ENCODE data around the gene SPIRE1.

SPIRE1 gene

GRCh38 chr18:12679183-12679786 is 21.4 kb upstream of the SPIRE1 start:
- H3K4me1 ChIP-seq (ENCODE audit: control insufficient read depth, insufficient read depth, low read length) = no peaks in the 10 kb centered on the region
- no peak overlapping the region for H3K9ac ChIP-seq (ENCODE audit: low read length)
- H3K9me3 ChIP-seq (ENCODE audit: control insufficient read depth, insufficient read depth, low read depth, low read length) = no peaks in the 10 kb centered on the region
- H3K27me3 ChIP-seq (ENCODE audit: control insufficient read depth, insufficient read depth, low read length) = no peaks in the 10 kb centered on the region
- H3K4me3 ChIP-seq (ENCODE audit: low read depth, low read length) = no peak overlapping the region
- H3K27ac ChIP-seq (ENCODE audit: low read depth, low read length) = no peak overlapping the region
- H3K36me3 ChIP-seq (ENCODE audit: control insufficient read depth, insufficient read depth, low read length) = peaks cover 42% of the 10 kb centered on the region

GRCh38 chr18:12668041-12668440 is 10.1 kb upstream of the SPIRE1 start:
- Histone ChIP-seq H3K9me3 (ENCODE audit: control insufficient read depth, insufficient read depth, low read depth, low read length) (no peaks in the 10 kb centered on the region), H3K4me3 (ENCODE audit: low read depth, low read length) (no peak overlapping the region), H3K36me3 (ENCODE audit: control insufficient read depth, insufficient read depth, low read length) (peaks cover 9% of the 10 kb centered on the region), H3K9ac (ENCODE audit: low read length) (no peak overlapping the region), H3K27me3 (ENCODE audit: control insufficient read depth, insufficient read depth, low read length) (no peaks in the 10 kb centered on the region), H3K27ac (ENCODE audit: low read depth, low read length) (no peak overlapping the region), H3K4me1 (ENCODE audit: control insufficient read depth, insufficient read depth, low read length) (no peaks in the 10 kb centered on the region)

DNA sequence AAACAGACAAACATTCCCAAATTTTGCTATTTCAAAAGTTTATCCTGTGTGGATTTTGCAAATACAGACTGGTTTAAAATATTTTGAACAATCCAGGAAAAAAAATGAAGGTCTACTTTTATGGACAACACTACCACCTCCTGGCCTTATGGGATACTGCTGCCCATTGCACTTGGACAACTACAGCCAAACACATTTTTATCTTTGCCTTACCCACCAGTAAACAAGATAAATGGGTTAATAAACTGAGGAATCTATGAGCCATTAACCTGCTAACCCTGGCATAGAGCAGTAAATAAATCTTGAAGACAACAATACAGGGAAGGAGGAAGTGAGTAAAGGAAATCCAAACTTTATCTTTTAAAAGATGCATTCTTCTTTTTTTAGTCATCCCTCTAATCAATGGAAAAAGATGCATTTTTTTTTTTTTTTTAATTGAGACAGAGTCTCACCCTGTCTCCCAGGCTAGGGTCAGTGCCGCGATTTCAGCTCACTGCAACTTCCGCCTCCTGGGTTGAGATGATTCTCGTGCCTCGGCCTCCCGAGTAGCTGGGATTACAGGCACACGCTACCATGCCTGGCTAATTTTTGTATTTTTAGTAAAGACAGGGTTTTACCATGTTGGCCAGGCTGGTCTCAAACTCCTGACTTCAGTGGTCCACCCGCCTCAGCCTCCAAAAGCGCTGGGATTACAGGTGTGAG is 2.1 kb upstream of the SPIRE1 start:
- Histone ChIP-seq H3K27me3 (ENCODE audit: control insufficient read depth, insufficient read depth, low read length) (peaks cover 14% of the 10 kb centered on the region), H3K27ac (ENCODE audit: low read depth, low read length) (no peak overlapping the region), H3K36me3 (ENCODE audit: control insufficient read depth, insufficient read depth, low read length) (peaks cover 4% of the 10 kb centered on the region; the same call in 1 of the 2 replicates), H3K9me3 (ENCODE audit: control insufficient read depth, insufficient read depth, low read depth, low read length) (no peaks in the 10 kb centered on the region), H3K4me3 (ENCODE audit: low read depth, low read length) (no peak overlapping the region), H3K4me1 (ENCODE audit: control insufficient read depth, insufficient read depth, low read length) (peaks cover 11% of the 10 kb centered on the region), H3K9ac (ENCODE audit: low read length) (no peak overlapping the region)

DNA sequence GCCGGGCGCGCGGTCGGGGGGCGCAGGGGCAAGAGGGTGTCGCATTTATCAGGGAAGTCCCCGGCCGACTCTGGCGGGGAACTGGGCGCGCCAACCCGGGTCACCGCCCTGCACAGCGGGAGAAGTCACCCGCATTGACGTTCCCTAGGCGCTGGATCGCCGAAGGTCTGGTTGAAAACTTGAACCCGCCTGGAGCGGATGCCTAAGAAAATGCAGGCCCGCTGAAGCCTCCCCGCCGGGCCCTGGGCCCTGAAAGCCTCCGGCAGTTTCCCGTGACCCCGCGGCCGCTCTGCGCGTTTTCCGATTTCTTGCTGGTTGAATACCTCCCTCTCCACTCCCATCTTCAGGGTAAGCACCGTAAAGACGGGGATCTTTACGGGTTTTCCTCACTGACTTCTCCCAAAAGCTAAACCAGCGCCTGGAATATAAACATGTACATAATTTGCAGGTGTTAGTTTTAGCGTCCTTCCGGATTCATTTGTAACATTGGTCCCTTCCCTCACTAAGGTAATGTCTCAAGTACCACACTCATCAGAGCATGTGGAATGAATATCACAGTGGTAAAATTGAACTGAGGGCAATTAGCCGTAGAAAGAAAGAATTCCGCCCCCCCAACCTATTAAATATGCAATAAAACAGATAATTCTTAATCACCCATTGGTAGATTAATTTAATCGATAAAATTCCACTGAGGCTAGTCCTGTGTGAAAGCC is 675 bp upstream of the SPIRE1 start:
- H3K36me3 ChIP-seq (ENCODE audit: control insufficient read depth, insufficient read depth, low read length) = peaks cover 4% of the 10 kb centered on the region; the same call in 1 of the 2 replicates
- H3K27me3 ChIP-seq (ENCODE audit: control insufficient read depth, insufficient read depth, low read length) = peaks cover 14% of the 10 kb centered on the region
- peaks cover 11% of the 10 kb centered on the region for H3K4me1 ChIP-seq (ENCODE audit: control insufficient read depth, insufficient read depth, low read length)
- H3K9ac ChIP-seq (ENCODE audit: low read length) = peak overlapping the region; percentile 70
- H3K4me3 ChIP-seq (ENCODE audit: low read depth, low read length) = peak overlapping the region; percentile 66
- H3K9me3 ChIP-seq (ENCODE audit: control insufficient read depth, insufficient read depth, low read depth, low read length) = no peaks in the 10 kb centered on the region
- H3K27ac ChIP-seq (ENCODE audit: low read depth, low read length) = no peak overlapping the region; the same call in 1 of the 2 replicates

GRCh38 chr18:12656938-12657683 is 796 bp downstream of the SPIRE1 start:
- Histone ChIP-seq H3K4me1 (ENCODE audit: control insufficient read depth, insufficient read depth, low read length) (peaks cover 25% of the 10 kb centered on the region), H3K9ac (ENCODE audit: low read length) (peak overlapping the region; percentile 70), H3K27ac (ENCODE audit: low read depth, low read length) (no peak overlapping the region; the same call in 1 of the 2 replicates), H3K36me3 (ENCODE audit: control insufficient read depth, insufficient read depth, low read length) (peaks cover 4% of the 10 kb centered on the region; the same call in 1 of the 2 replicates), H3K4me3 (ENCODE audit: low read depth, low read length) (peak overlapping the region; percentile 66), H3K27me3 (ENCODE audit: control insufficient read depth, insufficient read depth, low read length) (peaks cover 14% of the 10 kb centered on the region), H3K9me3 (ENCODE audit: control insufficient read depth, insufficient read depth, low read depth, low read length) (no peaks in the 10 kb centered on the region)

- Histone ChIP-seq H3K27me3 (ENCODE audit: control insufficient read depth, insufficient read depth, low read length) (peaks cover 14% of the 10 kb centered on the region), H3K4me1 (ENCODE audit: control insufficient read depth, insufficient read depth, low read length) (peaks cover 25% of the 10 kb centered on the region), H3K9me3 (ENCODE audit: control insufficient read depth, insufficient read depth, low read depth, low read length) (no peaks in the 10 kb centered on the region), H3K36me3 (ENCODE audit: control insufficient read depth, insufficient read depth, low read length) (peaks cover 4% of the 10 kb centered on the region; the same call in 1 of the 2 replicates), H3K27ac (ENCODE audit: low read depth, low read length) (no peak overlapping the region), H3K4me3 (ENCODE audit: low read depth, low read length) (peak overlapping the region; percentile 66), H3K9ac (ENCODE audit: low read length) (peak overlapping the region; percentile 66)
Measured at GRCh38 chr18:12656605-12656937, 1.3 kb downstream of the SPIRE1 start.

DNA sequence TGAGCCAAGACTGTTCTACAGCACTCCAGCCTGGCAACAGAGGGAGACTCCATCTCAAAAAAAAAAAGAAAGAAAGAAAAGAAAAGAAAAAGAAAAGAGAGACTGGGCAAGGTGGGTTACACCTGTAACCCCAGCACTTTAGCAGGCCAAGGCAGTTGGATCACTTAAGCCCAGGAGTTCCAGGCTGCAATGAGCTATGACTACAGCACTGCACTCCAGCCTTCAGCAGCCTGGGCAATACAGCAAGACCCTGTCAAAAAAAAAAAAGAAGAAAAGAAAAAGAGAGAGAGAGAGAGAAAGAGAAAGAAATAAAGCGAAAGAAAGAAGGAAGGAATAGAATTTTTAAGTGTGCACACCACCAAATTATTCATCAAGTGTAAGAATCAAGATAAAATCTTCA is 2.9 kb downstream of the SPIRE1 start:
- no peak overlapping the region for H3K4me3 ChIP-seq (ENCODE audit: low read depth, low read length)
- no peaks in the 10 kb centered on the region for H3K9me3 ChIP-seq (ENCODE audit: control insufficient read depth, insufficient read depth, low read depth, low read length)
- H3K27ac ChIP-seq (ENCODE audit: low read depth, low read length) = no peak overlapping the region
- H3K4me1 ChIP-seq (ENCODE audit: control insufficient read depth, insufficient read depth, low read length) = peaks cover 25% of the 10 kb centered on the region
- no peaks in the 10 kb centered on the region for H3K36me3 ChIP-seq (ENCODE audit: control insufficient read depth, insufficient read depth, low read length)
- peaks cover 14% of the 10 kb centered on the region for H3K27me3 ChIP-seq (ENCODE audit: control insufficient read depth, insufficient read depth, low read length)
- H3K9ac ChIP-seq (ENCODE audit: low read length) = no peak overlapping the region

DNA sequence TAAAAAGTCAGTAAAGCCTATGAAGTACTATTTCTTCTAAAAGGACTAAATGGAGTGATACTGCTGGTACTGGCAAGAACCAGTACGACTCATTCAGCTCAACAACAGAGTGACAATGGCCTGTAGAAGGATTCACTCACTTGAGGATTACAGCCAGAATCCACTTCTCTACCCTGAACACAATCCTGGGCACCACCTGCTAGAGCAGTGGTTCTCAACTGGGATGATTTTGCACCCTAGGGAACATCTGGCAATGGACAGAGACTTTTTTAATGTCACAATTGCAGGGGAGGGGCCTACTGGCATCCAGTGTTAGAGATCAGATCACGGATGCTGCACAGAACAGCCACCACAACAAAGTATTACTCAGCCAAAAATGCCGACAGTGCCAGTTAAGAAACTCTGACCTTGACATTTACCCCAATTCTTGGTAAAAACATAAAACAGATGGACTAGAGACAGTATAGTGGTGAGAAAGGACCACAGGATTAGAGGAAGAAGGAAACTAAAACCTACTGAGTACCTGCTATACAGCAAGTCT is 5.0 kb downstream of the SPIRE1 start:
- Histone ChIP-seq H3K27ac (ENCODE audit: low read depth, low read length) (peak overlapping the region; percentile 33; the same call in 1 of the 2 replicates), H3K27me3 (ENCODE audit: control insufficient read depth, insufficient read depth, low read length) (peaks cover 14% of the 10 kb centered on the region), H3K9me3 (ENCODE audit: control insufficient read depth, insufficient read depth, low read depth, low read length) (no peaks in the 10 kb centered on the region), H3K36me3 (ENCODE audit: control insufficient read depth, insufficient read depth, low read length) (no peaks in the 10 kb centered on the region), H3K4me1 (ENCODE audit: control insufficient read depth, insufficient read depth, low read length) (peaks cover 24% of the 10 kb centered on the region), H3K4me3 (ENCODE audit: low read depth, low read length) (no peak overlapping the region), H3K9ac (ENCODE audit: low read length) (no peak overlapping the region)

DNA sequence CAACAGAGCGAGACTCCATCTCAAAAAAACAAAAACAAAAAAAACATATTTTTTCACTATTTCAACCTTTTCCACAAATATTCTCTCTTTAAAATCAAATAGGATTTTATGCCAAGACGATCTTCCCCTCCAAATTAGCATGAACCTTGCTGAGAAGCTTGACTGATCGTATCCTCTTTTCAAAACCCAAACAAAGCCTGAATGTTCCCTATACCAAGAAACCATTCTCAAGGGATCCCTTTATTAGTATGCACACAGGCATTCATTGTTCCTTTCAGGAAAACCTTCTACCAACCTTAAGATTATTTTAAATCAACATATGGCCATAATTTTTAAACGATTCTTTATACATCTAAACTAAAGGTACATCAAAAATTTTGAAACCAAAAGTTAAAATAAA is 6.3 kb downstream of the SPIRE1 start:
- no peak overlapping the region for H3K4me3 ChIP-seq (ENCODE audit: low read depth, low read length)
- H3K27ac ChIP-seq (ENCODE audit: low read depth, low read length) = no peak overlapping the region
- H3K9ac ChIP-seq (ENCODE audit: low read length) = no peak overlapping the region
- no peaks in the 10 kb centered on the region for H3K36me3 ChIP-seq (ENCODE audit: control insufficient read depth, insufficient read depth, low read length)
- H3K27me3 ChIP-seq (ENCODE audit: control insufficient read depth, insufficient read depth, low read length) = peaks cover 6% of the 10 kb centered on the region
- H3K9me3 ChIP-seq (ENCODE audit: control insufficient read depth, insufficient read depth, low read depth, low read length) = no peaks in the 10 kb centered on the region
- peaks cover 27% of the 10 kb centered on the region for H3K4me1 ChIP-seq (ENCODE audit: control insufficient read depth, insufficient read depth, low read length)

GRCh38 chr18:12647773-12648172 is 10.1 kb downstream of the SPIRE1 start:
- H3K36me3 ChIP-seq (ENCODE audit: control insufficient read depth, insufficient read depth, low read length) = no peaks in the 10 kb centered on the region
- H3K4me1 ChIP-seq (ENCODE audit: control insufficient read depth, insufficient read depth, low read length) = peaks cover 30% of the 10 kb centered on the region
- H3K9me3 ChIP-seq (ENCODE audit: control insufficient read depth, insufficient read depth, low read depth, low read length) = no peaks in the 10 kb centered on the region
- no peak overlapping the region for H3K4me3 ChIP-seq (ENCODE audit: low read depth, low read length)
- H3K9ac ChIP-seq (ENCODE audit: low read length) = no peak overlapping the region
- H3K27ac ChIP-seq (ENCODE audit: low read depth, low read length) = no peak overlapping the region; the same call in 1 of the 2 replicates
- H3K27me3 ChIP-seq (ENCODE audit: control insufficient read depth, insufficient read depth, low read length) = no peaks in the 10 kb centered on the region

Measured in HUES6 (cell line).